GM19467 (cell line): ENCODE measurements around the gene CFL1.
"Not testable (repeated sequence)": the region's sequence is repeated elsewhere in the genome, so short reads cannot be mapped to it uniquely, and the experiment has no call there.

Source experiments
- ATAC-seq: cut with Tn5 transposase; IDR thresholded peaks from one replicate; pipeline ENCODE4 v1.9.1; 2021; ENCODE audit warnings: mild to moderate bottlenecking, moderate library complexity; ENCODE audit not compliant: unreplicated experiment

Gene CFL1

GRCh38 chr11:65844231-65844872 lies 13.6 kb downstream of the CFL1 start:
- ATAC-seq = no peak

GRCh38 chr11:65843811-65844210 lies 14.2 kb downstream of the CFL1 start:
- ATAC-seq = no peak

GRCh38 chr11:65842144-65842543 lies 15.8 kb downstream of the CFL1 start:
- no peak for ATAC-seq

GRCh38 chr11:65834202-65834601 lies 23.8 kb downstream of the CFL1 start:
- ATAC-seq = no peak

DNA sequence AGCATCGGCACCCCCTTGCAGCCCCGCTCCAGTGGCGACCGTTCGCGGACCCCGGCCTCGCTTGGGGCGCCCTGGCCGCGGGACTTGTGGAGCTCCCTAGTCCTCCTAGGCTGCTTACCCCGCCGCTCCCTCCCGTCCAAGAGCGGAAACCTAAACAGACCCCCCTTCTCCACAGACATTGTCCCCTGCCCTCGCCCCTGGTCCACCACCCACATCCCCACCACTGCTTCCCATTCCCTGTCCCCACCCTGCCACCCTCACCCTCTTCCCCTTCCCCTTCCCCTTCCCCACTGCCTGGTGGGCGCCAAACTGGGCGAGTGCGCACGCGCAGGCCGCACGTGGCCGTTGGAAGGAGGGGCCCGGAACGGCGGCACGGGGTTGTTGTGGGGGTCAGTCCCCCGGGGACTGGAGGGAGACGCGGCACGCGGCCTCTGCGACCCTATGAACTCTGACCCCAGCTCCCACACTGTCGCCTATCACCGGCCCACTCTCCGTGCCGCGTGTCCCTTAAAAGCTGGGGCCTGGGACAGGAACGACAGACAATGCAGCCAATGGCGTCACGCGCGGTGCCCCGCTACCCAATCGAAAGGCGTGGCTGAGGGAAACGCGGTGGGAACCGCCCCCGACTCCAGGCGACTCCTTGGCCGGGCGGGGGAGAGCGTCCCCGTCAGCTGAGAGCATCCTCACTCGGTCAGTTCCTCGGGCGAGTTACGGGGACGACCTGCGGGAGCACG lies 24.5 kb downstream of the CFL1 start, which contains the start of gene SNX32:
Gene SNX32 (plus strand): TSS at position 667 of the 734 bp plus-strand sequence. CDS start 103 bp downstream, outside the sequence.
- ATAC-seq = peak; percentile 89

DNA sequence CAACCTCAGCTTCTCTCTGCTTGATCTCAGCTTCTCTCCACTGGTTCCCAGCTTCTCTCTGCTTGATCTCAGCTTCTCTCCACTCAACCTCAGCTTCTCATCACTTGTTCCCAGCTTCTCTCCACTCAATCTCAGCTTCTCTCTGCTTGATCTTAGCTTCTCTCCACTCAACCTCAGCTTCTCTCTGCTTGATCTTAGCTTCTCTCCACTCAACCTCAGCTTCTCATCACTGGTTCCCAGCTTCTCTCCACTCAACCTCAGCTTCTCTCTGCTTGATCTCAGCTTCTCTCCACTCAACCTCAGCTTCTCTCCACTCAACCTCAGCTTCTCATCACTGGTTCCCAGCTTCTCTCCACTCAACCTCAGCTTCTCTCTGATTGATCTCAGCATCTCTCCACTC lies 25.7 kb downstream of the CFL1 start:
- not testable (repeated sequence) for ATAC-seq

DNA sequence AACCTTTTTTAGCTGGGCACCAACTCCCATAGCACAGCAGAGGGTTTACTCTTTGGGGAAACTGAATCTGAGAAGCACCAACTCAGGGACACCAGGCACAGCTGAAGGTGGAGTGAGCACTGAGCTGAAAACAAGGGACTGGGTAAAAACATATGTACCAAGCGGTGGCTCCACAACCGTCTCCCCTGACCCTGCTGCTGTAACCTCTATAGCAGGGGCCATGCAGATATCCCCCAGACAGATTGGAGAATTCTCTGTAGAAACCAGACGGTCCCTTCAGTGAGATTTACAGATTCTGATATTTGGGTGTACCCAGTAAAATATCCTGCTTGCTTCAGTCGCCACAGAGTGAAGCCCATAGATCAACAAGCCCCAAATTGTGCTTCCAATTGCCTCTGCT lies 28.5 kb downstream of the CFL1 start:
- no peak for ATAC-seq

DNA sequence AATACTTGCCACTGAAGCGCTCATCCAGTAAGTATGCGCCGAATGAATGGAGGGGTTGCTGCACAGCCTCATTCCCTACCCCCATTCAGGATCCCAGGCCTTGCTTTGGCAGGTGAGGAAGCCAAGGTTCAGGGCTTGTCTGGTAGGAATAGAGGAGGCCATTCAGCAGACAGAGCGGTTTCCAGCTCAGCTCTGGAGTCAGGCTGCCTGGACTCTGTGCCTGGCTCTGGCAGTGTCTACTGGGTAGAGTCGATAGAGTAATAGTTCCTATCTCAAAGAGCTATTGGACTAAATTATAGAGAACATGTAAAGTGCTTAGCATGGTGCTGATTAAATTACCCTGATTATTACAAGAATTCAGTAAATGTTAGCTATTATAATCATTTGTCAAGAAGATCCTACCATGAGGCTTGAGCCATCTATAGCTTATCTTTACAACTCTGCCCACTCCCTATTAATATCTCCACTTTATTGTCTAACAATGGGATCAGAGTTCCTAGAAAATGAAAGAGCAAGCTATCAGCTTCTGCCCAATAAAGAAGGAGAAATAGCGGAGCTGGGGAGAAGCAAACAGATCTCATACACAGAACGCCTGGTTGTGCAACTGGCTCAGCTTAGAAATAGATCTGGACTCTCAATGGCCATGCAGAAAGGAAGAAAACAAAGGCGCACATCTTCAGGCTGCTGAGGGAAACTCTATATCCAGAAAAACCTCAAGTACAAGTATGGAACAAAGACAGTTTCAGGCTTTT lies 30.8 kb downstream of the CFL1 start:
- ATAC-seq = no peak

- no peak for ATAC-seq
These were observed 35.0 kb downstream of the CFL1 start for GRCh38 chr11:65822776-65823528.

DNA sequence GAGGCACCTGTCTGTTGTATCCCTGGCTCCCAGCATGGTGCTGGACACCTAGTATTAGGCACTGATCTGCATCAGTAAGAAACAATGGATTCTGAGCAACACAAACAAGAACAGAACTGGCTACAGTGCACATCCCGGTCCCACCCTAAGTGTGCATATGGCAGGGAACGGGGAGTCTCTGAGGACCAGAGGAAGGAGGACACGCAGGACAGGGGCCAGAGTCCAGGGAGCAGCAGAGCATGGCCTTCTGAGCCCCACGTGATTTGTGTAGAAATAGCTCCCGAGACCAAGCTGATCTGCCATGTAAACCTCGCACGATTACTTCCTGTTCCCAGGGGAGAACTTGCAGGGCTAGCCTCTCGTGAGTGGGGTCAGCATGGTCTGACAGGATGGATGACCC lies 36.9 kb downstream of the CFL1 start:
- ATAC-seq = no peak

- ATAC-seq = peak; percentile 72
These were observed 39.9 kb downstream of the CFL1 start for GRCh38 chr11:65817835-65818680.

DNA sequence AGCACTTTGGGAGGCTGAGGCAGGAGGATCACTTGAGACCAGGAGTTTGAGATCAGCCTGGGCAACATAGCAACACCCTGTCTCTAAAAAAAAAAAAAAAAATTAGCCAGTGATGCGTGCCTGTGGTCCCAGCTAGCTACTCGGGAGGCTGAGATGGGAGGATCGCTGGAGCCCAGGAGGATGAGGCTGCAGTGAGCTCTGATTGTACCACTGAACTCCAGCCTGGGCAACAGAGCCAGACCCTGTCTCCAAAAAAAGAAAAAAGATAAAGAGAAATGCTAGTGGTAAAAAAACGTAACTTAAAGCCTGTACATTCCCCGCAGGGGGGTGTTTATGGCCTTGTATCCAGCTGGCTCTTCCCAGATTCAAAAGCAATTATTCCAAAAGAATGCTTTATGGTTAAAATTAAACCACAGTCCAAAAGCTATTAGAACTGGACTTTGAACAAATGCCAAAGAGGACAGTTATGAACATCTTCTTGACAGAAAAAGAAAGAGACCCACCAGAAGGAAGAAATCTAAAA lies 40.6 kb downstream of the CFL1 start:
- no peak for ATAC-seq

DNA sequence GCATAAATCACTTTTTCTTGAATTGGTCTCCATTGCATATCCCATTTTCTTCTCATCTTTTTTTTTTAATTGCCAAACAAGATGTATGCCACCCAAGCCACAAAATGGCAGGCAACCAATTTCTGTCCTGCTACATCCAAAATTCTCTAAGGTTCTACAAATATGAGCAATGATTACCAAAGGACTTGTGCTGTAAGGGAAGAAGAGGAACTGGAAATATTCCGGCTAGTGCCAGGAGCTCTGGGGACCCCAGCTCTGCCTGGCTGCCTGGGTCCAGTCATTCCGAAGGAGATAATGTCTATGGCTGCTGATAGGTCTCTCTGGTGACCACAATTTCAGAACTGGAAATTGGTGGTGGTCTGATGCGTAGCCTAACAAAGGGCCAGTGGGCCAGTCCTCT lies 41.3 kb downstream of the CFL1 start:
- ATAC-seq = no peak

- no peak for ATAC-seq
These were observed 42.9 kb downstream of the CFL1 start for GRCh38 chr11:65814986-65815565.

- ATAC-seq = no peak
These were observed 43.6 kb downstream of the CFL1 start for GRCh38 chr11:65814131-65814985.

- ATAC-seq = no peak
These were observed 46.1 kb downstream of the CFL1 start for GRCh38 chr11:65811764-65812475.

DNA sequence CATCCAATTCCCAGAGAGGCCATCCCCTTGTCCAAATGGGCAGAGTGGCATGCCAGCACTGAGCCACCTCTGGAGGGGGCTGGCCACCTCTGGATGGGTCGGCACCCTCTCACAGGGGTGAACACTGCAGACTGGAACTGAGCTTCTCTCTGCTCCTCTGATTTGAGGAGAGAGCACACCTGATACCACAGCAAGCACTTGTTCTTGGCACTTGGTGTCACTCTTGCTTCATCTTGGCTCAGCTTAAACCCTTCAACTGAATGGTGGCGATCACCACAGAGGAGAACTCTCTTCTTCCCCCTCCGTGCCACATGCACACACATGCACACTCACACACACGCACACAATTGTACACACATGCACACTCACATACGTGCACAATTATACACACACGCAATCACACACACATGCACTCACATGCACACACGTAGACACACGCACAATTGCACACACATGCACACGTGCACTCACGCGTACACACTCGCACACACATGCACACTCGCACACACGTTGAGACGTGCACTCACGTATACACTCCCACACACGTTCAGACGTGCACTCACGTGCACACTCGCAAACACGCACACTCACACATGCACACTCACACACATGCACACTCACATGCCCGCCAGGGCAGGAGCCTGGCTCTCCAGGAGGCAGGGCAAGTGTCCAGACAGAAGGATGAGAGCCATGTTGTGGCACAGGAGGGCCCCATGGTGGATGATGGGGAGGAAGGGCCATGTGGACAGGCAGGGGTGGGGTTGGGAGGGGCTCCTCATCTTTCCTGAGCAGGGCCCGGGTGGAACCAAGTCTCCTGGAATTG lies 47.7 kb downstream of the CFL1 start:
- no peak for ATAC-seq
